GM18870 (cell line): ENCODE measurements around the gene MEPCE.

ENCODE experiments used
- ATAC-seq: cut with Tn5 transposase; IDR thresholded peaks from one replicate; pipeline ENCODE4 v1.9.1; 2021; ENCODE audit warnings: moderate library complexity; ENCODE audit not compliant: unreplicated experiment

Gene MEPCE

GRCh38 chr7:100464791-100465190 is 35.2 kb downstream of the MEPCE start:
- no peak for ATAC-seq

- no peak for ATAC-seq
Measured at GRCh38 chr7:100465299-100465698, 35.7 kb downstream of the MEPCE start.

GRCh38 chr7:100465702-100466311 is 36.2 kb downstream of the MEPCE start:
- no peak for ATAC-seq

- no peak for ATAC-seq
Measured at GRCh38 chr7:100466653-100467605, 37.3 kb downstream of the MEPCE start.

- no peak for ATAC-seq
Measured at GRCh38 chr7:100467638-100468373, 38.2 kb downstream of the MEPCE start.

- no peak for ATAC-seq
Measured at GRCh38 chr7:100469227-100470044, 39.8 kb downstream of the MEPCE start.

- no peak for ATAC-seq
Measured at GRCh38 chr7:100471021-100471420, 41.4 kb downstream of the MEPCE start.

- ATAC-seq: no peak
Measured at GRCh38 chr7:100472121-100472851, 42.7 kb downstream of the MEPCE start.

- ATAC-seq: no peak
Measured at GRCh38 chr7:100472854-100473499, 43.3 kb downstream of the MEPCE start.

- no peak for ATAC-seq
Measured at GRCh38 chr7:100475549-100475948, 45.9 kb downstream of the MEPCE start.

GRCh38 chr7:100476101-100476780 is 46.6 kb downstream of the MEPCE start:
- no peak for ATAC-seq

GRCh38 chr7:100476903-100477870 is 47.6 kb downstream of the MEPCE start:
- no peak for ATAC-seq

GRCh38 chr7:100477871-100478267 is 48.2 kb downstream of the MEPCE start:
- no peak for ATAC-seq

GRCh38 chr7:100478958-100479660 is 49.5 kb downstream of the MEPCE start, which contains the start of gene TSC22D4:
TSC22D4 (minus strand) TSS chr7:100479214; CDS start chr7:100478038, 1,176 bp downstream.
- peak; percentile 54 for ATAC-seq

- ATAC-seq: no peak
Measured at GRCh38 chr7:100481466-100481865, 51.8 kb downstream of the MEPCE start.

- ATAC-seq: no peak
Measured at GRCh38 chr7:100482728-100483089, 53.1 kb downstream of the MEPCE start.

- no peak for ATAC-seq
Measured at GRCh38 chr7:100483090-100483721, 53.6 kb downstream of the MEPCE start.
